Mesodermal cell (in vitro differentiated cells): ENCODE data around the gene SLC9A8.

Experiments
- H3K27ac ChIP-seq: 2 replicates; pipeline ENCODE4 v1.7.0; 2013; ENCODE audit warnings: mild to moderate bottlenecking, low read depth, low read length, moderate library complexity; ENCODE audit not compliant: severe bottlenecking
- H3K36me3 ChIP-seq: 2 replicates; pipeline ENCODE4 v1.7.1; 2013; ENCODE audit warnings: mild to moderate bottlenecking, low read length, moderate library complexity; ENCODE audit not compliant: control insufficient read depth, insufficient read depth
- H3K4me1 ChIP-seq: one replicate; pipeline ENCODE4 v1.7.1; 2013; ENCODE audit warnings: mild to moderate bottlenecking, low read length; ENCODE audit not compliant: insufficient read depth, control insufficient read depth, poor library complexity, severe bottlenecking
- H3K4me3 ChIP-seq: 2 replicates; pipeline ENCODE4 v1.7.0; 2013; ENCODE audit warnings: low read length, control low read depth, mild to moderate bottlenecking; ENCODE audit not compliant: insufficient read depth, poor library complexity, severe bottlenecking; ENCODE audit errors: extremely low read depth
- H3K9me3 ChIP-seq: 2 replicates; pipeline ENCODE4 v1.7.1; 2013; ENCODE audit warnings: mild to moderate bottlenecking, low read length, moderate library complexity; ENCODE audit not compliant: control insufficient read depth
- WGBS, 2 experiments: methylation state at CpG; one replicate each; pipeline ENCODE4 v1.1.5; 2013; ENCODE audit warnings: missing lambda C conversion rate in 2 of 2; ENCODE audit not compliant: insufficient coverage in 2 of 2; 5-methylcytosine and 5-hydroxymethylcytosine counted together

SLC9A8 gene

GRCh38 chr20:49787371-49788357 lies 25.0 kb upstream of the SLC9A8 start:
- Histone ChIP-seq H3K9me3 (no peaks in the 10 kb centered on the region), H3K36me3 (no peaks in the 10 kb centered on the region), H3K27ac (no peak overlapping the region), H3K4me1 (peaks cover 5% of the 10 kb centered on the region), H3K4me3 (no peak overlapping the region)
- 89 to 93% methylated on average over 6 of the region's 9 CpGs for WGBS, 2 experiments

- no peaks in the 10 kb centered on the region for H3K9me3 ChIP-seq
- no peak overlapping the region for H3K27ac ChIP-seq
- 74 to 78% methylated on average over 7 to 8 of the region's 9 CpGs for WGBS, 2 experiments
- H3K4me3 ChIP-seq: no peak overlapping the region
- H3K4me1 ChIP-seq: no peaks in the 10 kb centered on the region
- H3K36me3 ChIP-seq: no peaks in the 10 kb centered on the region
These were observed 22.4 kb upstream of the SLC9A8 start for GRCh38 chr20:49790077-49790798.

GRCh38 chr20:49791165-49791564 lies 21.5 kb upstream of the SLC9A8 start:
- no peaks in the 10 kb centered on the region for H3K4me1 ChIP-seq
- 78 to 100% methylated on average over 1 of the region's 2 CpGs for WGBS, 2 experiments
- H3K27ac ChIP-seq: no peak overlapping the region
- no peaks in the 10 kb centered on the region for H3K36me3 ChIP-seq
- no peaks in the 10 kb centered on the region for H3K9me3 ChIP-seq
- no peak overlapping the region for H3K4me3 ChIP-seq

GRCh38 chr20:49792006-49792405 lies 20.6 kb upstream of the SLC9A8 start:
- Histone ChIP-seq H3K4me1 (no peaks in the 10 kb centered on the region), H3K9me3 (no peaks in the 10 kb centered on the region), H3K4me3 (no peak overlapping the region), H3K36me3 (no peaks in the 10 kb centered on the region), H3K27ac (no peak overlapping the region)
- WGBS, 2 experiments: 71 to 100% methylated on average over 1 of the region's 1 CpG

- Histone ChIP-seq H3K9me3 (no peaks in the 10 kb centered on the region), H3K4me3 (no peak overlapping the region), H3K27ac (no peak overlapping the region), H3K36me3 (no peaks in the 10 kb centered on the region), H3K4me1 (no peaks in the 10 kb centered on the region)
- WGBS, 2 experiments: 80 to 90% methylated on average over 1 to 3 of the region's 3 CpGs
These were observed 20.0 kb upstream of the SLC9A8 start for GRCh38 chr20:49792611-49793010.

- 89 to 90% methylated on average over 10 of the region's 10 CpGs for WGBS, 2 experiments
- no peak overlapping the region for H3K4me3 ChIP-seq
- no peaks in the 10 kb centered on the region for H3K4me1 ChIP-seq
- no peaks in the 10 kb centered on the region for H3K36me3 ChIP-seq
- H3K27ac ChIP-seq: no peak overlapping the region
- H3K9me3 ChIP-seq: no peaks in the 10 kb centered on the region
These were observed 18.1 kb upstream of the SLC9A8 start for GRCh38 chr20:49794336-49795134.

- WGBS, 2 experiments: 88 to 91% methylated on average over 1 to 2 of the region's 2 CpGs
- H3K36me3 ChIP-seq: no peaks in the 10 kb centered on the region
- H3K4me1 ChIP-seq: no peaks in the 10 kb centered on the region
- no peak overlapping the region for H3K27ac ChIP-seq
- H3K4me3 ChIP-seq: no peak overlapping the region
- H3K9me3 ChIP-seq: no peaks in the 10 kb centered on the region
These were observed 17.5 kb upstream of the SLC9A8 start for GRCh38 chr20:49795135-49795424.

- Histone ChIP-seq H3K36me3 (no peaks in the 10 kb centered on the region), H3K4me3 (no peak overlapping the region), H3K9me3 (no peaks in the 10 kb centered on the region), H3K27ac (no peak overlapping the region), H3K4me1 (no peaks in the 10 kb centered on the region)
- WGBS, 2 experiments: 95 to 98% methylated on average over 5 to 8 of the region's 8 CpGs
These were observed 15.9 kb upstream of the SLC9A8 start for GRCh38 chr20:49796600-49797343.

- Histone ChIP-seq H3K36me3 (no peaks in the 10 kb centered on the region), H3K9me3 (no peaks in the 10 kb centered on the region), H3K4me1 (no peaks in the 10 kb centered on the region), H3K4me3 (no peak overlapping the region), H3K27ac (no peak overlapping the region)
- WGBS, 2 experiments: 81 to 93% methylated on average over 4 to 6 of the region's 6 CpGs
These were observed 15.3 kb upstream of the SLC9A8 start for GRCh38 chr20:49797344-49797615.

GRCh38 chr20:49798718-49799117 lies 13.9 kb upstream of the SLC9A8 start:
- Histone ChIP-seq H3K36me3 (no peaks in the 10 kb centered on the region), H3K4me1 (no peaks in the 10 kb centered on the region), H3K4me3 (no peak overlapping the region), H3K27ac (no peak overlapping the region), H3K9me3 (no peaks in the 10 kb centered on the region)
- WGBS, 2 experiments: 72 to 89% methylated on average over 1 to 3 of the region's 4 CpGs
